Loucy (cell line): ENCODE results near the gene GPR107.

Source experiments
- CTCF ChIP-seq: fragments of 200-600 bp; sonication (generic); conservative IDR thresholded peaks from 2 replicates; pipeline ENCODE4 v1.5.1; 2014; ENCODE audit warnings: mild to moderate bottlenecking, antibody characterized with exemption, low read length
- EZH2phosphoT487 ChIP-seq: fragments of 200-600 bp; IDR thresholded peaks from 2 replicates; pipeline ENCODE4 v1.6.1; 2018; ENCODE audit warnings: antibody characterized with exemption, mild to moderate bottlenecking, moderate library complexity, borderline replicate concordance

DNA sequence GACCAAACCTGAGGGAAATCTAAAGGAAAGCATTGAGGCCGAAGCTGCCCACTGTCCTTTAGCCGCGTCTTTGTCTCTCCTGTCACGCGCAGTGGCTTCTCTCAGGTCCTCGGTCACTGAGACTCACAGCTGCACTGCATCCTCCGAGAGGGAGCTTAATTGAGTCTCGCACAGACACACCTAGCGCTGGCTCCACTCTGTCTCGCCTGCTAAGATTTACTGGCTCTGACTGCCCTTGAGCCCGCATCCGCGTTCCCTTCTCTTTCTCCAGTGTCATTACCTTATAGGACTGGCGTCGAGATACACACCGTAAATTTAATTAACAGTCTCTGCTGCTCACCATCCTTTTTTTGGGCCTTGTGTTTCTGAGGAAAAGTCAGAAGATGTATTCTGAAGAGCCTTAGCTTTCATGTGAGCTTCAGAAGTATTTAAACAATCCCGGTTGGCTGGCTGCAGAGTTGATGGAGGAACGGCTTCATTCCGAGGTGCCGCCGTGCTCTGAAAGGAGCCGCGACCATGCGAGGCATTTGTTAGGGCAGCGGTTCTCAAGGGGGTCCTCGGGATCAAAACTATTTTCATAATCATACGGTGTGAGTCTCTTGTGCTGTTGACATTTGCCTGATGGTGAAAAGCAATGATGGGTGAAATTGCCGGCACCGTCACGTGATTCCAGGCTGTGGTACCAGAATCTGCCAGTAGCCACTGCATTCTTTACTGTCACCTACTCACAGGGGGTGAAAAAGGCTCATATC, 58.3 kb downstream of the GPR107 start:
- TF ChIP-seq CTCF (no peak), EZH2phosphoT487 (no peak)
